AG09319 (cell line): ENCODE measurements around the gene SPNS2.

Source experiments
- DNase-seq: peaks from one replicate; pipeline ENCODE4 v3.0.0-alpha.2; 2010; ENCODE audit warnings: low read depth; ENCODE audit errors: extremely low read depth
- CTCF ChIP-seq: IDR thresholded peaks from 2 replicates; pipeline ENCODE4 v1.5.1; 2011; ENCODE audit warnings: low read depth, mild to moderate bottlenecking, inconsistent platforms, low read length, moderate library complexity

Gene SPNS2

GRCh38 chr17:4531988-4532736 is 33.5 kb downstream of the SPNS2 start:
- DNase-seq = no peak
- no peak for TF ChIP-seq CTCF

GRCh38 chr17:4532860-4533522 is 34.3 kb downstream of the SPNS2 start:
- no peak for TF ChIP-seq CTCF
- no peak for DNase-seq

- no peak for TF ChIP-seq CTCF
- no peak for DNase-seq
Observed at GRCh38 chr17:4533523-4534504, 35.1 kb downstream of the SPNS2 start.

GRCh38 chr17:4534515-4534914 is 35.8 kb downstream of the SPNS2 start:
- DNase-seq = no peak
- no peak for TF ChIP-seq CTCF

DNA sequence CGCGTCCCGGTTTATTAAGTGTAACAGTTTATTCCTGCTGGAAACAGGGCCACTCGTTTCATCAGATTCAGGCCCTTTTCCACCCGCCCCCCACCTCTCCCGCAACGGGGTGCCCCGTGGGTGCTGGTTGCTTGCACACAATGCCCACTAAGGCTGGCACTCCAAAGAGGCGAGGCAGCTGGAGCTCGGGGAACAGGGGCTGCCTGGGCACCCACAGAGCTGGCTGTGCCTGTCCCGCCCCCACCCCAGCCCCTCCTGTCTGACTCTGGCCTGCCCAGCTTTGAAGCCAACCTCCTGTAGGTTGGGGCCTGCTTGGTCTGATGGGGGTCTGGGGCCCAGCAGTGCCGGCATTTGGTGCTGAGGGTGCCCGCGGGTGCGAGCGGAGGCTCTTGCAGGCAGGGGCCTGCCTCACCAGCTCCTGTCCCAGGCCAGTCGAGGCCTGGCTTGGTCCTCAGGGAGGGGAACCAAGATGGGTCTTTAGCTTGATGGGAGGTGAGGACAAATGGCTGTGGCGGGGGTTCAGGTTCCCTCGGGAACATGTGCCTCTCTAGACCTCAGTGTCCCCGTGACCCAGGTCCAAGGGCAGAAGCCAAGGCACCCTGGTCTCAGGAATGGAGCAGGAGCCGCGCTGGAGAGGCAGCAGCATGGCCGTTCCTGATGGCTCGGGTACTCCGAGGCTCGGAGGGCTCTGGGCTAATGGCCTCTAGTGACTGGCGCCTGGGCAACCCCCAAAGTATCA is 36.4 kb downstream of the SPNS2 start:
- no peak for TF ChIP-seq CTCF
- DNase-seq = no peak

DNA sequence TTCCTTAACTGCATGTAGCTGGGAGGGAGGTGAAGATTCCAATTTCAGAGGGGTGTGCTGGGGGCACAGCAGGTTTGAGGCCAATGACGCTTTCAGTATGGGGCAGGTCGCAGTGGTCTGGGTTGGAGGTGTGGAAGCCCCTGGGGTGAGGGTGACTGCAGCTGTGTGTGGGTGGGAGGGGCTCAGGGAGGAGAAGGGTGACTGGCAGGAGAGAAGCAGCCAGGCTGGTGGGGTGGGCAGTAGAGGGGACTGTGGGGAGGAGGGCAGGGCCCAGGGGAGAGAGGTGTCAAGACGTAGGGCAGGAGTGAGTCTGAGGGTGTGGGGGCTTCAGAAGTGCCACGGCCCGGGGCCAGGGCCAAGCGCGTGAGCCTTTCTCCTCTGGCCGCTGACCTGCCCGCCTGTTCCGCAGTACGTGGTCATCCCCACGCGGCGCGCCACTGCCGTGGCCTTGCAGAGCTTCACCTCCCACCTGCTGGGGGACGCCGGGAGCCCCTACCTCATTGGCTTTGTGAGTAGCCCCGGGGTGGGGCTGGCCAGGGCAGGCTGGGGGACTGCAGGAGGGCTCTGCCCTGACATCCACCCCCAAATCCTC is 37.1 kb downstream of the SPNS2 start:
- DNase-seq = no peak
- TF ChIP-seq CTCF = no peak
